Skeletal muscle tissue (tissue), 4 donors: Measurements from ENCODE around the gene NECTIN2. TPM values are rescaled to one million over a fixed set of nuclear protein-coding genes. Genes with fewer than 3 reads are reported as not detected.
A peak's percentile ranks its signal among the peaks of the same experiment; 100 is the strongest.
"Not testable (repeated sequence)": the region's sequence is repeated elsewhere in the genome, so short reads cannot be mapped to it uniquely, and the experiment has no call there.

ENCODE experiments used
- H3K27ac ChIP-seq: one replicate; pipeline ENCODE4 v1.7.0; 2013; ENCODE audit warnings: mild to moderate bottlenecking, low read depth, low read length, inconsistent platforms
- H3K27me3 ChIP-seq, 3 donors: one replicate each; pipeline ENCODE4 v1.7.0; 2013; ENCODE audit warnings: low read length in 3 of 3; ENCODE audit not compliant: control insufficient read depth in 3 of 3, insufficient read depth in 3 of 3
- H3K36me3 ChIP-seq, 3 donors: one replicate each; pipeline ENCODE4 v1.7.0; 2013; ENCODE audit warnings: low read length in 3 of 3; ENCODE audit not compliant: control insufficient read depth in 3 of 3, insufficient read depth in 3 of 3
- H3K4me1 ChIP-seq, 3 donors: one replicate each; pipeline ENCODE4 v1.7.0; 2013; ENCODE audit warnings: low read length in 3 of 3, mild to moderate bottlenecking in 3 of 3; ENCODE audit not compliant: control insufficient read depth in 3 of 3, insufficient read depth in 3 of 3
- H3K4me3 ChIP-seq, 3 donors: one replicate each; pipeline ENCODE4 v1.7.0; 2013; ENCODE audit warnings: low read length in 3 of 3
- H3K9ac ChIP-seq, 3 donors: one replicate each; pipeline ENCODE4 v1.7.0; 2013; ENCODE audit warnings: low read length in 3 of 3, mild to moderate bottlenecking in 3 of 3, moderate library complexity in 2 of 3, low read depth in 1 of 3
- H3K9me3 ChIP-seq, 3 donors: one replicate each; pipeline ENCODE4 v1.7.0; 2013; ENCODE audit warnings: low read length in 3 of 3; ENCODE audit not compliant: control insufficient read depth in 3 of 3
- total RNA-seq: library from RNA; depleted of rRNA; stranded (reverse); fragments of >200 nt; gene quantifications from one replicate; pipeline ENCODE4 v1.2.3, GENCODE V29; 2014
- donor health status: Osteomylitis.

Gene NECTIN2
- total RNA-seq, 1 donor from 2014 or later: 31.8 TPM

DNA sequence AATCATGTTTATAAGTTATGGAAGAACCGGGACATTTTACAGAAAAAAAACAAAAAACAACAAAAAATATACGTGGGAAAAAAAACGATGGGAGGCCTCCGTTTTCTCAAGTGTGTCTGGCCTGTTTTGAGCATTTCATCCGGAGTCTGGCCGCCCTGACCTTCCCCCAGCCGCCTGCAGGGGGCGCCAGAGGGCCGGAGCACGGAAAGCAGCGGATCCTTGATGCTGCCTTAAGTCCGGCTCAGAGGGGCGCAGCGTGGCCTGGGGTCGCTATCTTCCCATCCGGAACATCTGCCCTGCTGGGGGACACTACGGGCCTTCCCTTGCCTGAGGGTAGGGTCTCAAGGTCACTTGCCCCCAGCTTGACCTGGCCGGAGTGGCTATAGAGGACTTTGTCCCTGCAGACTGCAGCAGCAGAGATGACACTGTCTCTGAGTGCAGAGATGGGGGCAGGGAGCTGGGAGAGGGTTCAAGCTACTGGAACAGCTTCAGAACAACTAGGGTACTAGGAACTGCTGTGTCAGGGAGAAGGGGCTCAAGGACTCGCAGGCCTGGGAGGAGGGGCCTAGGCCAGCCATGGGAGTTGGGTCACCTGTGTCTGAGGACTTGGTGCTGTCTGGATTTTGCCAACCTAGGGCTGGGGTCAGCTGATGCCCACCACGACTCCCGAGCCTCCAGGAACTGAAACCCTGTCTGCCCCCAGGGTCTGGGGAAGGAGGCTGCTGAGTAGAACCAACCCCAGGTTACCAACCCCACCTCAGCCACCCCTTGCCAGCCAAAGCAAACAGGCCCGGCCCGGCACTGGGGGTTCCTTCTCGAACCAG is 57.7 kb downstream of the NECTIN2 start:
- Histone ChIP-seq H3K9ac (peak overlapping the region in 1 of 3 donors; percentile 16), H3K4me1 (peaks cover 7 to 9% (median 8%) of the 10 kb centered on the region in 3 donors), H3K27me3 (peaks cover 20 to 31% (median 21%) of the 10 kb centered on the region in 3 donors), H3K27ac (no peak overlapping the region), H3K4me3 (no peak overlapping the region), H3K9me3 (no peaks in the 10 kb centered on the region), H3K36me3 (peaks cover 21 to 26% (median 26%) of the 10 kb centered on the region in 3 donors)

DNA sequence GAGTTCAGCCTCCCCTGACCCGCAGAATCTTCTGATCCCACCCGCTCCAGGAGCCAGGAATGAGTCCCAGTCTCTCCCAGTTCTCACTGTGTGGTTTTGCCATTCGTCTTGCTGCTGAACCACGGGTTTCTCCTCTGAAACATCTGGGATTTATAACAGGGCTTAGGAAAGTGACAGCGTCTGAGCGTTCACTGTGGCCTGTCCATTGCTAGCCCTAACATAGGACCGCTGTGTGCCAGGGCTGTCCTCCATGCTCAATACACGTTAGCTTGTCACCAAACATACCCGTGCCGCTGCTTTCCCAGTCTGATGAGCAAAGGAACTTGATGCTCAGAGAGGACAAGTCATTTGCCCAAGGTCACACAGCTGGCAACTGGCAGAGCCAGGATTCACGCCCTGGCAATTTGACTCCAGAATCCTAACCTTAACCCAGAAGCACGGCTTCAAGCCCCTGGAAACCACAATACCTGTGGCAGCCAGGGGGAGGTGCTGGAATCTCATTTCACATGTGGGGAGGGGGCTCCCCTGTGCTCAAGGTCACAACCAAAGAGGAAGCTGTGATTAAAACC is 58.4 kb downstream of the NECTIN2 start:
- Histone ChIP-seq H3K27ac (no peak overlapping the region), H3K27me3 (peaks cover 20 to 31% (median 21%) of the 10 kb centered on the region in 3 donors), H3K36me3 (peaks cover 21 to 26% (median 26%) of the 10 kb centered on the region in 3 donors), H3K4me1 (peaks cover 7 to 9% (median 8%) of the 10 kb centered on the region in 3 donors), H3K4me3 (no peak overlapping the region), H3K9ac (peak overlapping the region in 1 of 3 donors; percentile 16), H3K9me3 (no peaks in the 10 kb centered on the region)

DNA sequence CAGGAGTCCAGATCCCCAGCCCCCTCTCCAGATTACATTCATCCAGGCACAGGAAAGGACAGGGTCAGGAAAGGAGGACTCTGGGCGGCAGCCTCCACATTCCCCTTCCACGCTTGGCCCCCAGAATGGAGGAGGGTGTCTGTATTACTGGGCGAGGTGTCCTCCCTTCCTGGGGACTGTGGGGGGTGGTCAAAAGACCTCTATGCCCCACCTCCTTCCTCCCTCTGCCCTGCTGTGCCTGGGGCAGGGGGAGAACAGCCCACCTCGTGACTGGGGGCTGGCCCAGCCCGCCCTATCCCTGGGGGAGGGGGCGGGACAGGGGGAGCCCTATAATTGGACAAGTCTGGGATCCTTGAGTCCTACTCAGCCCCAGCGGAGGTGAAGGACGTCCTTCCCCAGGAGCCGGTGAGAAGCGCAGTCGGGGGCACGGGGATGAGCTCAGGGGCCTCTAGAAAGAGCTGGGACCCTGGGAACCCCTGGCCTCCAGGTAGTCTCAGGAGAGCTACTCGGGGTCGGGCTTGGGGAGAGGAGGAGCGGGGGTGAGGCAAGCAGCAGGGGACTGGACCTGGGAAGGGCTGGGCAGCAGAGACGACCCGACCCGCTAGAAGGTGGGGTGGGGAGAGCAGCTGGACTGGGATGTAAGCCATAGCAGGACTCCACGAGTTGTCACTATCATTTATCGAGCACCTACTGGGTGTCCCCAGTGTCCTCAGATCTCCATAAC is 59.5 kb downstream of the NECTIN2 start, which contains the start of gene APOE:
TSS of gene APOE (plus strand) at position 360 of the 724 bp plus-strand sequence. CDS start 829 bp downstream, outside the sequence.
- Histone ChIP-seq H3K9ac (peak within 1 kb of the TSS in 2 of 3 donors; percentile 14 to 16), H3K9me3 (no peaks in the 10 kb centered on the region), H3K36me3 (peaks cover 13 to 18% (median 17%) of the 10 kb centered on the region in 3 donors), H3K27me3 (peaks cover 20 to 31% (median 21%) of the 10 kb centered on the region in 3 donors), H3K27ac (peak within 1 kb of the TSS; percentile 12), H3K4me1 (peaks cover 7 to 9% (median 8%) of the 10 kb centered on the region in 3 donors), H3K4me3 (peak within 1 kb of the TSS in 2 of 3 donors; percentile 40 to 48)

- Histone ChIP-seq H3K4me1 (peaks cover 13 to 18% (median 15%) of the 10 kb centered on the region in 3 donors), H3K9ac (no peak overlapping the region), H3K27ac (no peak overlapping the region), H3K27me3 (peaks cover 20 to 48% (median 31%) of the 10 kb centered on the region in 3 donors), H3K4me3 (no peak overlapping the region), H3K36me3 (peaks cover 3 to 5% (median 3%) of the 10 kb centered on the region in 3 donors), H3K9me3 (no peaks in the 10 kb centered on the region)
Observed at GRCh38 chr19:44907613-44908012, 61.5 kb downstream of the NECTIN2 start.

GRCh38 chr19:44908074-44908835 is 62.2 kb downstream of the NECTIN2 start:
- no peaks in the 10 kb centered on the region for H3K36me3 ChIP-seq
- peaks cover 16 to 23% (median 18%) of the 10 kb centered on the region in 3 donors for H3K4me1 ChIP-seq
- no peaks in the 10 kb centered on the region for H3K9me3 ChIP-seq
- H3K9ac ChIP-seq: no peak overlapping the region
- no peak overlapping the region for H3K4me3 ChIP-seq
- H3K27me3 ChIP-seq: peaks cover 20 to 53% (median 31%) of the 10 kb centered on the region in 3 donors
- no peak overlapping the region for H3K27ac ChIP-seq

- no peaks in the 10 kb centered on the region for H3K36me3 ChIP-seq
- H3K4me1 ChIP-seq: peaks cover 14 to 21% (median 16%) of the 10 kb centered on the region in 3 donors
- H3K27me3 ChIP-seq: peaks cover 20 to 53% (median 31%) of the 10 kb centered on the region in 3 donors
- no peak overlapping the region for H3K27ac ChIP-seq
- H3K4me3 ChIP-seq: no peak overlapping the region
- no peak overlapping the region for H3K9ac ChIP-seq
- no peaks in the 10 kb centered on the region for H3K9me3 ChIP-seq
Observed at GRCh38 chr19:44908836-44909261, 62.8 kb downstream of the NECTIN2 start.

- Histone ChIP-seq H3K9me3 (no peaks in the 10 kb centered on the region), H3K36me3 (no peaks in the 10 kb centered on the region), H3K27ac (no peak overlapping the region), H3K9ac (no peak overlapping the region), H3K4me3 (no peak overlapping the region), H3K4me1 (peaks cover 17 to 25% (median 19%) of the 10 kb centered on the region in 3 donors), H3K27me3 (peaks cover 17 to 48% (median 31%) of the 10 kb centered on the region in 3 donors)
Observed at GRCh38 chr19:44909775-44910174, 63.7 kb downstream of the NECTIN2 start.

- H3K9me3 ChIP-seq, H3K27ac ChIP-seq, H3K4me3 ChIP-seq, H3K36me3 ChIP-seq, H3K9ac ChIP-seq: not testable (repeated sequence)
- H3K4me1 ChIP-seq: peaks cover 16 to 30% (median 17%) of the 10 kb centered on the region in 3 donors
- peaks cover 0 to 30% (median 17%) of the 10 kb centered on the region in 3 donors for H3K27me3 ChIP-seq
Observed at GRCh38 chr19:44911896-44912295, 65.8 kb downstream of the NECTIN2 start.

- no peak overlapping the region for H3K9ac ChIP-seq
- H3K4me1 ChIP-seq: peaks cover 16 to 26% (median 17%) of the 10 kb centered on the region in 3 donors
Observed at GRCh38 chr19:44912854-44913253, 66.8 kb downstream of the NECTIN2 start.

More at GRCh38 chr19:44912854-44913253, 66.8 kb downstream of the NECTIN2 start:
- H3K27ac ChIP-seq: no peak overlapping the region
- H3K27me3 ChIP-seq: peaks cover 0 to 22% (median 11%) of the 10 kb centered on the region in 3 donors
- no peaks in the 10 kb centered on the region for H3K36me3 ChIP-seq
- no peak overlapping the region for H3K4me3 ChIP-seq
- H3K9me3 ChIP-seq: no peaks in the 10 kb centered on the region
